Suppressor macrophage treated with lipopolysaccharide for 4 hours (primary cell): ENCODE data around the gene MYDGF.
A peak's percentile ranks its signal among the peaks of the same experiment; 100 is the strongest.

Source experiments
- DNase-seq: peaks from one replicate; pipeline ENCODE4 v3.0.0-alpha.2; 2020

The MYDGF gene

GRCh38 chr19:4673726-4674125 is 3.6 kb upstream of the MYDGF start:
- DNase-seq, result no peak

- no peak for DNase-seq
Observed at GRCh38 chr19:4673216-4673615, 3.1 kb upstream of the MYDGF start.

DNA sequence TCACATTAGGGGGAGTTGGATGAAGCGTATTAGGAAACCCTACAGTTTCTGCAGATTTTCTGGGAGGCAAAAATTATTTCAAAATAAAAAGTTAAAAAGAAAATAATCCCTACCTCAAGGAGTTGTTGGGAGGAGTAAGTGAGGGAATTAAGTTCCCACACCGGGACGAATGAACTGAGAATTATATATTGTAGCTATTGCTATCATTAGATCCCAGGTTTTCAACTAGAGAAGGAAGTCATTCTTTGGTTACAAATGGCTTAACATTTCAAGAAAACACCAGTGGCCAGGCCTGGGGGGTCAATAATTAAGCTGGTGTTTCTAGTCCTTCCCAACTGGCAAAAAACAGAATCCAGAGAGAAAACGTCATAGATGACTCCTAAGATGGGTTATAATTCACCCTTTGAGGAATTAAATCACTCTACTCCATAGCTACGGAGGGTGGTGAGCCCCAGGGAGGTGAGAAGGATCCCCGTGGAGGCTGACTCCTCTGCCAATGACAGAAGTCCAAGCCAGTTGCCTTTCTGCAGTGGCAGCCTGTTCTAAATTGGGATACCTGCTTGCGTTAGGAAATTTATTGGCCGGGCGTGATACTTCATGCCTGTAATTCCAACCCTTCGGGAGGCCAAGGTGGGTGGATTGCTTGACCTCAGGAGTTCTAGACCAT is 1.2 kb upstream of the MYDGF start:
- no peak for DNase-seq

DNA sequence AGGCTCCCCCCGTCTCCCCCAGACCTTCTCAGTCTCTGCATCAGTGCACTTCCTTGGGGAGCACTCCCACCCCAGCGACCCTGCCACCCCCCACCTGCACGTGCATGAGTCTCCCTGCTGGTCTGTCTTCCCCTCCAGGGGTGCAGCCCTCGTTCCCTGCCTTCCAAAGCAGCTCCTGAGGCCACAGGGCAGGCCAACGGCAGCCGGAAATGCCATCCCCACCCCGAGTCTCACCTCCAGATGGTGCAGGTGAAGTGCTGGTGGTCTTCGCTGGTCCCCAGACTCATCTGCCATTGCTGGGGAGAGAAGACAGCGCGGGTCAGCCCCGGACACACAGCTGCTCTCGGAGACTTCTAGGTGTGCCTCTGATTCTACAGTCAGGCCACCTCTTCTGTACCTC is 5.5 kb downstream of the MYDGF start:
- no peak for DNase-seq

- no peak for DNase-seq
Observed at GRCh38 chr19:4662812-4663211, 7.3 kb downstream of the MYDGF start.

- DNase-seq, result no peak
Observed at GRCh38 chr19:4662020-4662695, 8.0 kb downstream of the MYDGF start.

DNA sequence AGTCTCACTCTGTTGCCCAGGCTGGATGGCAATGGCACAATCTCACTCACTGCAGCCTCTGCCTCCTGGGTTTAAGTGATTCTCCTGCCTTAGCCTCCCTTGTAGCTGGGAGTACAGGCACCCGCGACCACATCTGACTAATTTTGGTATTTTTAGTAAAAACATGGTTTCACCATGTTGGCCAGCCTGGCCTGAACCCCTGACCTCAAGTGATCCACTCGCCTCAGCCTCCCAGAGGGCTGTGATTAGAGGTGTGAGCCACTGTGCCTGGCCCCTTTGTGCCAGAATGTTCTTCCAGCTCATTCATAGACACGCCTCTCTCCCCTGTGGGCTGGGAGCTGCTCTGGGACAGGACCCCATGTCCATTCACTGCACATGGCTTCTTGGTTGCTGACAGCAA is 9.1 kb downstream of the MYDGF start:
- no peak for DNase-seq

DNA sequence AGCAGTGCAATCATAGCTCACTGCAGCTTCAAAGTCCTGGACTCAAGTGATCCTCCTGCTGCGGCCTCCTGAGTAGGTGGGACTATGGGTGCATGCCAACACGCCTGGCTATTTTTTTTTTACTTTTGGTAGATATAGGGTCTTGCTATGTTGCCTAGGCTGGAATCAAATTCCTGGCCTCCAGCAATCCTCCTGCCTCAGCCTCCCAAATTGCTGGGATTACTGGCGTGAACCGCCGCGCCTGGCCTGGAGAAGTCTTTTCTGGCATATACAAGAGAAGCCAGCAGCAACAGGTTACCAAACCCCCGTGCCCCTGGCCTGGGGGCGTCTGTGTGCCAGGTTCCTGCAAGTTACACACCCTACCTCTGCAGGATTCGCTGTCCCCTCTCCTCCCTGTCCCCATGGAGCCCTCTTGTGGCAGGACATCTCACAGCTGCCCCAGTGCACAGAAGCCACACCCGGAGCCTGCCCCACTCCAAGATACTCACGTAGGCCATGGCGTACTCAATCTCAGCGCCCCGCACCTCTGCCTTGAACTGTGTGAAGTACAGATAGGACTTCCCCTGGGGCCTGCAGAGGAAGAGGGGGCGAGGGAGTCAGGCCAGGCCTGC is 9.9 kb downstream of the MYDGF start:
- peak; percentile 49 for DNase-seq

DNA sequence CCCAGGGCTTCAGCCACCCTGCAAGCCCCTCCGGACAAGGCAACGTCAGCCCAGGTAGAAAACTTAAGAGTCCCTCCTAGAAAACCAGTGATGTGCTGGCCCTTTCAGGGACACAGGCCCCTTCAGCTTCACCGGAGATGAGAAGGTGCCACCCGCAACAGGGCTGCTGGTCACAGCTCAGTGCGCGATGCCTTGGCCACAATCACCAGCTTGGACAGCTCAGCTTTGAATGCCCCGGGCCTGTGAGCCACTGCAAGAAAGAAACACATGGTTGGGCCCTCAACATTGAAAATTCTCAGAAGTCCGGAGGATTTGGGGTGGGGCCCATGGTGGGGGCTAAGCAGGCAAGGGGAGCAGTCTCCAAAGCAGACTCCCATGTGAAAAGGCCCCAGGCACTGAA is 12.3 kb downstream of the MYDGF start:
- DNase-seq, result no peak

GRCh38 chr19:4657262-4657661 is 12.9 kb downstream of the MYDGF start:
- DNase-seq, result no peak

- DNase-seq, result no peak
Observed at GRCh38 chr19:4656102-4656501, 14.0 kb downstream of the MYDGF start.

GRCh38 chr19:4654437-4655361 is 15.4 kb downstream of the MYDGF start:
- no peak for DNase-seq

DNA sequence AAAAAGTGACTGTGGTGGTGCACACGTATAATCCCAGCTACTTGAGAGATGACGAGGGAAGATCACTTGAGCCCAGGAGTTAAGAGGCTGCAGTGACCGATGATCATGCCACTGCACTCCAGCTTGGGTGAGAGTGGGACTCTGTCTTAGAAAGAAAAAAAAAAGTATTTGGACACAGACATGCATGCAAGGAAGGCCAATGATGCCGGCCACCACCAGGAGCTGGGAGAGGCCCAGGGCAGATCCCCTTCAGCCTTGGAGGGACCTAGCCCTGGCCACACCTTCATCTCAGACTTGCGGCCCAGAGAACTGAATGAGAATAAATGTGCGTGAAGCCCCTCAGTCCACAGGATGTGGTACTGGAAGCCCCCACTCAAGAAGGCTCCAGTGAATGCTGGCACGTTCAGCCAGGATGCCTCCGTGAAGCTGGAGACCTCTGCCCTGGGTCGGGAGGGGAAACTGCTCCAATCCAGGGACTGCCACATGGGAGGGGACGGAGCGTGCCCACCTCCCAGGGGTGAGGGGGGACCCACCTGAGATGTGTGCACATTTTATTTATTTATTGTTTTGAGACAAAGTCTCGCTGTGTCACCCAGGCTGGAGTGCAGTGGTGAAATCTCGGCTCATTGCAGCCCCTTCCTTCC is 16.2 kb downstream of the MYDGF start:
- no peak for DNase-seq

- DNase-seq, result no peak
Observed at GRCh38 chr19:4652075-4652474, 18.1 kb downstream of the MYDGF start.

DNA sequence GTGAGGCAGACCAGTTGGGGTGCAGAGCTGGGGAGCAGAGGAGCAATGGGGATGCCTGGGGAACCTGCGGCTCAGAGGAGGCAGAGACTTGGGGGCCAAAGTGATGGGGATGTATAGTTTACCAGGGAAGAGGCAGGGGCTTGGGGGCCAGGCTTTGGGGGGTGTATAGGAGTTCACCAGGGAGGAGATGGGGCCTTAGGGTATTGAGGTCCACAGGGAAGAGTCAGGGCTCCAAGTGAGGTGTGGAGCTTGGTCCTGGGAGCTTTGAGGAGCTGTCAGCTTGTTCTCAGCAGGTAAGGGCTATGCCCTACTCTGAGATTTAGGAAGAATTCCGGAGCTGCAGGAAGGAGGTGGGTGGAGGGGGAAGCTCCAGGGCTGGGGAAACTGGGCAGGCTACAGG is 20.0 kb downstream of the MYDGF start:
- no peak for DNase-seq

GRCh38 chr19:4649392-4650047 is 20.6 kb downstream of the MYDGF start:
- no peak for DNase-seq

GRCh38 chr19:4647676-4648644 is 22.2 kb downstream of the MYDGF start:
- no peak for DNase-seq

- DNase-seq, result no peak
Observed at GRCh38 chr19:4645718-4646117, 24.4 kb downstream of the MYDGF start.

DNA sequence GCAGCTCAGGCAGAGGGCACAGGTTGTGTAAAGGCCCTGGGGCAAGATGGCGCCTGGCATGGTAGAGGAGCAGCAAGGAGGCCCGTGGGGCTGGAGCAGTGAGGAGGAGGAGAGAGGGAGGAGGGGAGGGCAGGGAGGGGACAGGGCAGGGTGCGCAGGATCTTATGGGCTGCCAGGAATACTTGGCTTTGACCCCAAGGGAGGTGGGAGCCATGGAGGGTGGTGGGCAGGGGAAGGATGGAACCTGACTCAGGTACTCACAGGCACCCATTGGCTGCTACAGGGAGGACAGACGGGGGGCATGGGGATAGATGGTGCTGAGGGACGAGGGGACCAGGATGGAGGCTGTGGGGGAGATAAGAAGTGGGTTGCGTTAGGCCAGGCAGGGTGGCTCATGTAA is 27.5 kb downstream of the MYDGF start:
- DNase-seq, result no peak

- no peak for DNase-seq
Observed at GRCh38 chr19:4641132-4641531, 29.0 kb downstream of the MYDGF start.
